Tibial nerve (tissue), 4 donors: ENCODE data around the gene PDHA2.

ENCODE experiments used
- EP300 ChIP-seq, 2 donors: sonication (generic); formaldehyde crosslinking; IDR thresholded peaks; one replicate each; pipeline ENCODE4 v1.6.1; 2017; ENCODE audit warnings: antibody characterized with exemption in 2 of 2, mild to moderate bottlenecking in 1 of 2
- POLR2A ChIP-seq, 2 donors: fragments of 450-650 bp; IDR thresholded peaks; one replicate each; pipeline ENCODE4 v1.6.1; 2017; ENCODE audit warnings: antibody characterized with exemption in 2 of 2, mild to moderate bottlenecking in 2 of 2, moderate library complexity in 2 of 2
- TF ChIP-seq, protein P1 (sequence below), 5 experiments: fragments of 200-600 bp in 3 of 5; fragments of 450-650 bp in 2 of 5; sonication (generic) in 3 of 5; IDR thresholded peaks; one replicate each; pipeline ENCODE4 v1.5.1; 2016 to 2019; ENCODE audit warnings: antibody characterized with exemption in 5 of 5, mild to moderate bottlenecking in 3 of 5, moderate library complexity in 2 of 5

DNA sequence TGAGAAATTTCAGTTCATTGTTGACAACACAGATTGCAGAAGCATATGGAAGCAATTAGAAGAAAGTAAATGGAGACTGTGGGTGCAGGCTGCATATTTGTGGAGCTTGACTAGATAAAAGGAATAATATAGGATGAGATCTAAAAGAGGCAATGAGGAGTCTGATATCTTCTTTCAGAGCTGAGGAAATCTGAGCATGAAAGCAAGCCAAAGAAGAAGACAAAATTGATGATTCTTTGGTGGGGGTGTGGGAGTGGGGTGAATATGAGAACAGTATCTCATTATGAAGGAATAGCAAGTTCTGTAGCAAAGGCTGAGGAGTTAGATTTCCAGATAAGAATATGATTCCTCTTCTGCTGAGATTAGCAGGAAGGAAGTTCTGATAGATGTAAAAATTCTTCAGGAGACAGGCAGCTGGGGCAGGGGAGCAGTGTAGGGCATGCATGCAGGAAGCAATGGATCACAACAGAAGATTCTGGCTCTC is 6.1 kb upstream of the PDHA2 start:
- TF ChIP-seq POLR2A (IDR thresholded peaks at IDR 0.05) (no peak), EP300 (IDR thresholded peaks at IDR 0.05) (no peak)
- TF ChIP-seq, protein P1, sequence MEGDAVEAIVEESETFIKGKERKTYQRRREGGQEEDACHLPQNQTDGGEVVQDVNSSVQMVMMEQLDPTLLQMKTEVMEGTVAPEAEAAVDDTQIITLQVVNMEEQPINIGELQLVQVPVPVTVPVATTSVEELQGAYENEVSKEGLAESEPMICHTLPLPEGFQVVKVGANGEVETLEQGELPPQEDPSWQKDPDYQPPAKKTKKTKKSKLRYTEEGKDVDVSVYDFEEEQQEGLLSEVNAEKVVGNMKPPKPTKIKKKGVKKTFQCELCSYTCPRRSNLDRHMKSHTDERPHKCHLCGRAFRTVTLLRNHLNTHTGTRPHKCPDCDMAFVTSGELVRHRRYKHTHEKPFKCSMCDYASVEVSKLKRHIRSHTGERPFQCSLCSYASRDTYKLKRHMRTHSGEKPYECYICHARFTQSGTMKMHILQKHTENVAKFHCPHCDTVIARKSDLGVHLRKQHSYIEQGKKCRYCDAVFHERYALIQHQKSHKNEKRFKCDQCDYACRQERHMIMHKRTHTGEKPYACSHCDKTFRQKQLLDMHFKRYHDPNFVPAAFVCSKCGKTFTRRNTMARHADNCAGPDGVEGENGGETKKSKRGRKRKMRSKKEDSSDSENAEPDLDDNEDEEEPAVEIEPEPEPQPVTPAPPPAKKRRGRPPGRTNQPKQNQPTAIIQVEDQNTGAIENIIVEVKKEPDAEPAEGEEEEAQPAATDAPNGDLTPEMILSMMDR (IDR thresholded peaks at IDR 0.05) = no peak
